ENCODE measurements around the gene DMRT2.

DMRT2 gene

DNA sequence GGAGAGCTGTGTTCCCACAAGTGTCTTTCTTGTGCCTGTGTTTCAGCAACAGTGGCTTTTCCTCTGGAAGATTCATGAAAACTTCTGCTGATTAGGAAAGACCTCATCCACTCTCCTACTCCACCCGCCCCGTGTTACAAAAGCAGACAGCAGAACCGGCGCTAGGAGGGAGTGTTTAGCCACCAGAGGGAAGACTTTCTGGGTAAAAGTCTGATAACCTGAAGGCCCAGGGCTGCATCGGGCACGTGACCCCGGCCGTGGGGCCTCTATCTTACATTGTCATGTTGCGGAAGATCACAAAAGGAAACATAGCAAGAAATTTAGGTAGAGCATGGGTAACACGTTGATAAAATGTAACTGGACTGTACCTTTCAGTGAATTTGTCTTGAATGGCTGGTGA lies 32.0 kb upstream of the DMRT2 start:
- Histone ChIP-seq H3K27me3 (ENCODE audit: control insufficient read depth in 1 of 2, insufficient read depth in 2 of 2, low read length in 2 of 2) (no peaks in the 10 kb centered on the region), H3K9ac (ENCODE audit: low read depth in 1 of 2, low read length in 2 of 2) (no peak overlapping the region), H3K4me1 (ENCODE audit: control insufficient read depth in 1 of 2, insufficient read depth in 2 of 2, low read length in 2 of 2) (no peaks in the 10 kb centered on the region), H3K4me3 (ENCODE audit: low read depth in 1 of 2, low read length in 2 of 2) (no peak overlapping the region), H3K9me3 (ENCODE audit: control insufficient read depth in 1 of 2, low read length in 2 of 2) (peaks cover 0 to 7% of the 10 kb centered on the region in 2 donors), H3K27ac (ENCODE audit: low read depth, low read length) (no peak overlapping the region), H3K36me3 (ENCODE audit: control insufficient read depth in 1 of 2, insufficient read depth in 2 of 2, low read length in 2 of 2) (no peaks in the 10 kb centered on the region)

DNA sequence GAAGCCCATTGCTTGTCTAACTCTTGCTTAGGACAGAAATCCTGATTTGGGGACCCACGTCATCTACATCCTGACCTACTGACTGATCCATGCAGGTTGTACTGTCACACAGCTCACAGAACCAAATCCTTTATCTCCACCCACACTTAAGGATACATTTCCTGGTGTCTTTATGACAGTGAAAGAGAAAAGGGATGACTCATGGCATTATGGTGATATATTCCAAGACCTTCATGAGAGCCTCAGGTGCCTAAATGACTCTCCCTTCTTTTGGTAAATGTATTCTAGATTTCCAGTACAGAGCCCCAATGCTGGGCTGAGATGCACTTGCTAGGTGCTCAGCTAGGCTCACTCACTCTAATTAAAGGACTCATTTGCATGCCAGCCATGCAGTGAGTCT lies 26.0 kb upstream of the DMRT2 start:
- Histone ChIP-seq H3K27me3 (ENCODE audit: control insufficient read depth in 1 of 2, insufficient read depth in 2 of 2, low read length in 2 of 2) (peaks cover 1 to 4% of the 10 kb centered on the region in 2 donors), H3K4me3 (ENCODE audit: low read depth in 1 of 2, low read length in 2 of 2) (no peak overlapping the region), H3K9ac (ENCODE audit: low read depth in 1 of 2, low read length in 2 of 2) (no peak overlapping the region), H3K27ac (ENCODE audit: low read depth, low read length) (no peak overlapping the region), H3K36me3 (ENCODE audit: control insufficient read depth in 1 of 2, insufficient read depth in 2 of 2, low read length in 2 of 2) (no peaks in the 10 kb centered on the region), H3K9me3 (ENCODE audit: control insufficient read depth in 1 of 2, low read length in 2 of 2) (peaks cover 0 to 10% of the 10 kb centered on the region in 2 donors), H3K4me1 (ENCODE audit: control insufficient read depth in 1 of 2, insufficient read depth in 2 of 2, low read length in 2 of 2) (no peaks in the 10 kb centered on the region)

DNA sequence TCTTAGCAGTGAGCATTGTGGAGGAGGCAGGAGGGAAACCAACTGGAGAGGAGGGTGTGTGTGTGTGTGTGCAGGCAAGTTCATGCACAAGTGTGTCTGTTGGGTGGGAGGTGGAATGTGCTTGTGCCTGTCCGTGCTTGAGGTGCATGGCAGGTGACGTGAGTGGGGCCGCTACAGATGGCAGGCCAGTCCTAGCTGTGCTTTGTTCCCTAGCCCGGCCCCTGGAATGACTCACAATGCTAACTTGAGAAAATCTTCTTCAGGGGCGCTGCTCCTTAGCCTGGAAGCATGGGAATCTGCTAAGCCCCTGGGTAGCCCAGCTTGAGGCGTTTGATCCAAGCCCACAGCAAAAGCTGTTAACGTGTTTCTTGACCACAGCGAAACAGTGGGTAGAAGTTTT lies 25.0 kb upstream of the DMRT2 start:
- H3K36me3 ChIP-seq (ENCODE audit: control insufficient read depth in 1 of 2, insufficient read depth in 2 of 2, low read length in 2 of 2) = no peaks in the 10 kb centered on the region
- H3K4me3 ChIP-seq (ENCODE audit: low read depth in 1 of 2, low read length in 2 of 2) = no peak overlapping the region
- no peaks in the 10 kb centered on the region for H3K4me1 ChIP-seq (ENCODE audit: control insufficient read depth in 1 of 2, insufficient read depth in 2 of 2, low read length in 2 of 2)
- peaks cover 0 to 10% of the 10 kb centered on the region in 2 donors for H3K9me3 ChIP-seq (ENCODE audit: control insufficient read depth in 1 of 2, low read length in 2 of 2)
- H3K9ac ChIP-seq (ENCODE audit: low read depth in 1 of 2, low read length in 2 of 2) = no peak overlapping the region
- peaks cover 7 to 9% of the 10 kb centered on the region in 2 donors for H3K27me3 ChIP-seq (ENCODE audit: control insufficient read depth in 1 of 2, insufficient read depth in 2 of 2, low read length in 2 of 2)
- H3K27ac ChIP-seq (ENCODE audit: low read depth, low read length) = no peak overlapping the region

- H3K4me1 ChIP-seq (ENCODE audit: control insufficient read depth in 1 of 2, insufficient read depth in 2 of 2, low read length in 2 of 2) = no peaks in the 10 kb centered on the region
- H3K9me3 ChIP-seq (ENCODE audit: control insufficient read depth in 1 of 2, low read length in 2 of 2) = peaks cover 0 to 10% of the 10 kb centered on the region in 2 donors
- no peak overlapping the region for H3K9ac ChIP-seq (ENCODE audit: low read depth in 1 of 2, low read length in 2 of 2)
- H3K27me3 ChIP-seq (ENCODE audit: control insufficient read depth in 1 of 2, insufficient read depth in 2 of 2, low read length in 2 of 2) = peaks cover 8 to 10% of the 10 kb centered on the region in 2 donors
- no peak overlapping the region for H3K27ac ChIP-seq (ENCODE audit: low read depth, low read length)
- H3K4me3 ChIP-seq (ENCODE audit: low read depth in 1 of 2, low read length in 2 of 2) = no peak overlapping the region
- H3K36me3 ChIP-seq (ENCODE audit: control insufficient read depth in 1 of 2, insufficient read depth in 2 of 2, low read length in 2 of 2) = no peaks in the 10 kb centered on the region
Observed at GRCh38 chr9:1026219-1026618, 23.9 kb upstream of the DMRT2 start.

DNA sequence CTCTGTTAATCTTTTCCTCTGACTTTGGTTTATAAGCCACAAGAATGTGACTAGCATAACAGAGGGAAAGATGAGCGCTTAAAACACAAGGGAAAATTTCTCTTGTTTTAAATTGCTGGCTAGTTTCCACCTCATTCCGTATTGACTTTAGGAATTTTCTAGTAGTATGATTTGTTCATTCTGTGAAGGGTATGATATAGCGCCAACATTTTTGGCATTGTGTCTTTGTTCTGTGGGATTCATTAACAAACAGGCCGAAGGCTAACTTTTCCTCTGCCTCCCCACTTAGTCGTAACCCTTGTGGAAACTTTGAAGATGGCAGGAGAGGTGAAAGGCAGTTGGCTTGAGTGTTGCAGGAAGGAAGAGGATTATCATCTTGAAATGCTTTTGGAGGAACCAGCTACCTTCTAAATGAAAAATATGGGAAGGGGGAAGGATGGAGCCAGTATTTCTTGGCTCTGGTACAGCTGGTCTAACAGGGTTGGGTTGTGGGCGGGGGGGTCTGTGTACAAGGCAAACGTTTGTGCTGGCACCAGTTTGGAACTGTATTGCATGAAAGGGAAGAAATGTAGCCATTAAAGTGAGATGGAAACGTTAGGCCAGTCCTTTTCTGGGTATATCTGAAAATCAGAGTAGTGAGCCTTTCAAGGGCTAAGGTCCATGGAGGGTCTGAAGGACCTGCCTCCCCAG lies 21.5 kb upstream of the DMRT2 start:
- H3K9me3 ChIP-seq (ENCODE audit: control insufficient read depth in 1 of 2, low read length in 2 of 2) = no peaks in the 10 kb centered on the region
- no peaks in the 10 kb centered on the region for H3K4me1 ChIP-seq (ENCODE audit: control insufficient read depth in 1 of 2, insufficient read depth in 2 of 2, low read length in 2 of 2)
- H3K27me3 ChIP-seq (ENCODE audit: control insufficient read depth in 1 of 2, insufficient read depth in 2 of 2, low read length in 2 of 2) = peaks cover 17 to 24% of the 10 kb centered on the region in 2 donors
- no peaks in the 10 kb centered on the region for H3K36me3 ChIP-seq (ENCODE audit: control insufficient read depth in 1 of 2, insufficient read depth in 2 of 2, low read length in 2 of 2)
- H3K9ac ChIP-seq (ENCODE audit: low read depth in 1 of 2, low read length in 2 of 2) = no peak overlapping the region
- H3K4me3 ChIP-seq (ENCODE audit: low read depth in 1 of 2, low read length in 2 of 2) = no peak overlapping the region
- H3K27ac ChIP-seq (ENCODE audit: low read depth, low read length) = no peak overlapping the region

DNA sequence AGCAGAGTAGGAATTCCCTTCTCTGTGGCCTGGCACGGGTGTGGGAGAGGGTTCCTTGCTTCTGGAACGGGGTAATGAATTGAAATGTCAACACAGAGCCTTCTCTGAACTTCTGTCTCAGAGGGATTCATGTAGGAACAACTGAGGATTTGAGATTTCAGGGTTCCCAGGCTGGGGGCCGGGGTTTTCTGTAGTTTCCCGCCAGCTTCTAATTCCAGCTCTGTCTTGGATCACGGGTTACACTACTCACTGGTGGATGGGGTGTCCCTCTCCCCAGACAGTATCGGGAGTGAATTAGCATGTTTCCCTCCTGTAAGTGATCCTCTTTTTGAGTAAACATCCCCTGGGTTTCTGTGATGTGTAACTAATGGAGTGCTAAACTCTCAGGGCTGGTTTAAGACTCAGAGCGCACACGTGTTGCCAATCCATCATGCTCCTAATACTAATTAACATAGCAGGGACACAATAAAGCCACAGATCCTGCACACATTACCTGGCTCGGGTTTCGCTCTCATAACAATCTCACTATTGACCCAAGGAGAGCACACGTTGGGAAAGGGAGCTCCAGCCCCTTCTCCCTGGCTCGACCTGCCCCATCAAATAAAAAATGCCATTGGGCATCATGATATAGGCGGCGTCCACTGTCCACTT lies 18.1 kb upstream of the DMRT2 start:
- Histone ChIP-seq H3K27ac (ENCODE audit: low read depth, low read length) (no peak overlapping the region), H3K4me3 (ENCODE audit: low read depth in 1 of 2, low read length in 2 of 2) (no peak overlapping the region), H3K9ac (ENCODE audit: low read depth in 1 of 2, low read length in 2 of 2) (no peak overlapping the region), H3K4me1 (ENCODE audit: control insufficient read depth in 1 of 2, insufficient read depth in 2 of 2, low read length in 2 of 2) (no peaks in the 10 kb centered on the region), H3K9me3 (ENCODE audit: control insufficient read depth in 1 of 2, low read length in 2 of 2) (no peaks in the 10 kb centered on the region), H3K27me3 (ENCODE audit: control insufficient read depth in 1 of 2, insufficient read depth in 2 of 2, low read length in 2 of 2) (peaks cover 18 to 24% of the 10 kb centered on the region in 2 donors), H3K36me3 (ENCODE audit: control insufficient read depth in 1 of 2, insufficient read depth in 2 of 2, low read length in 2 of 2) (no peaks in the 10 kb centered on the region)

DNA sequence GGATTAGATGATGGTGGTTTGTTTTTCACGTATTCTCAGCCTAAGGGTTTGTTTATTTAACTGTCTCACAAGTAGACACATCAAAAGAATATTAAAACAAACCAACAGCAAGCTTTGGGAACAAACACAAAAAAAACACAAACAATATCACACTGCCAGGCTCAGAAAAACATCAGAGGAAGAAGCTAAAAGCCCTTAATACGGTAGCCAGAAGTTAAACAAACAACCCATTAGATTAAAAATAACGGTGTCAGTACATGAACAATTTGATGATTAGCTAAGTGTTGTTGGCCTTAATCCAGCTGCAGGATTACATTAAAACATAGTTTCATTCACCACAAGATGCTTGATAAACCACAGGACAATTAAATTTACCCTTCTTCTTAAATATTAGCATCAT lies 15.9 kb upstream of the DMRT2 start:
- Histone ChIP-seq H3K27ac (ENCODE audit: low read depth, low read length) (no peak overlapping the region), H3K27me3 (ENCODE audit: control insufficient read depth in 1 of 2, insufficient read depth in 2 of 2, low read length in 2 of 2) (peaks cover 26 to 31% of the 10 kb centered on the region in 2 donors), H3K4me3 (ENCODE audit: low read depth in 1 of 2, low read length in 2 of 2) (no peak overlapping the region), H3K36me3 (ENCODE audit: control insufficient read depth in 1 of 2, insufficient read depth in 2 of 2, low read length in 2 of 2) (no peaks in the 10 kb centered on the region), H3K9ac (ENCODE audit: low read depth in 1 of 2, low read length in 2 of 2) (no peak overlapping the region), H3K9me3 (ENCODE audit: control insufficient read depth in 1 of 2, low read length in 2 of 2) (no peaks in the 10 kb centered on the region), H3K4me1 (ENCODE audit: control insufficient read depth in 1 of 2, insufficient read depth in 2 of 2, low read length in 2 of 2) (no peaks in the 10 kb centered on the region)

- Histone ChIP-seq H3K27me3 (ENCODE audit: control insufficient read depth in 1 of 2, insufficient read depth in 2 of 2, low read length in 2 of 2) (peaks cover 43 to 63% of the 10 kb centered on the region in 2 donors), H3K36me3 (ENCODE audit: control insufficient read depth in 1 of 2, insufficient read depth in 2 of 2, low read length in 2 of 2) (no peaks in the 10 kb centered on the region), H3K4me3 (ENCODE audit: low read depth in 1 of 2, low read length in 2 of 2) (no peak overlapping the region)
Observed at GRCh38 chr9:1039589-1039988, 10.6 kb upstream of the DMRT2 start.

GRCh38 chr9:1042466-1042865 lies 7.7 kb upstream of the DMRT2 start:
- no peaks in the 10 kb centered on the region for H3K9me3 ChIP-seq (ENCODE audit: control insufficient read depth in 1 of 2, low read length in 2 of 2)
- H3K27me3 ChIP-seq (ENCODE audit: control insufficient read depth in 1 of 2, insufficient read depth in 2 of 2, low read length in 2 of 2) = peaks cover 63 to 91% of the 10 kb centered on the region in 2 donors
- H3K27ac ChIP-seq (ENCODE audit: low read depth, low read length) = no peak overlapping the region
- H3K4me3 ChIP-seq (ENCODE audit: low read depth in 1 of 2, low read length in 2 of 2) = peak overlapping the region in 1 of 2 donors; percentile 11
- H3K9ac ChIP-seq (ENCODE audit: low read depth in 1 of 2, low read length in 2 of 2) = no peak overlapping the region
- H3K36me3 ChIP-seq (ENCODE audit: control insufficient read depth in 1 of 2, insufficient read depth in 2 of 2, low read length in 2 of 2) = no peaks in the 10 kb centered on the region
- H3K4me1 ChIP-seq (ENCODE audit: control insufficient read depth in 1 of 2, insufficient read depth in 2 of 2, low read length in 2 of 2) = peaks cover 3 to 6% of the 10 kb centered on the region in 2 donors

More at GRCh38 chr9:1039589-1039988, 10.6 kb upstream of the DMRT2 start:
- H3K9me3 ChIP-seq (ENCODE audit: control insufficient read depth in 1 of 2, low read length in 2 of 2) = no peaks in the 10 kb centered on the region
- no peaks in the 10 kb centered on the region for H3K4me1 ChIP-seq (ENCODE audit: control insufficient read depth in 1 of 2, insufficient read depth in 2 of 2, low read length in 2 of 2)
- no peak overlapping the region for H3K9ac ChIP-seq (ENCODE audit: low read depth in 1 of 2, low read length in 2 of 2)
- no peak overlapping the region for H3K27ac ChIP-seq (ENCODE audit: low read depth, low read length)

DNA sequence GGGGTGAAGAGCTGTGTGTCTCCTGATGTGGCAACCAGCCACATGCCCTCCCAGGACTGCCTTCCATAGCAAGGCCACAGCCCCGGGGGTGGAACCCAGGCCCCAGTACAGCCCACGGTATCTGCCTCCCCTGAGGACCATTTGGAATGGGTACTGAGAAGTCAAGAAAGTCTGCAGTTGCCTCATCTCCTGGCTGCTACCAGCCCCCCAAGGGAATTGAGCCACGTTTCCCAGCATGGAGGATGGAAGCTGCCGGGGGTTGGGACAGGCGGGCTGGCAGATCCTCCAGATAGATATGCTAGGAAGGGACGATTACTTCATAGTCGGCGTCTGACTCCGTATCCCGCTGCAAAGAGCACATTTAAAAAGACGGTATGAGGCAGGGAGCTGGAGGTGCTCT lies 5.5 kb upstream of the DMRT2 start:
- Histone ChIP-seq H3K36me3 (ENCODE audit: control insufficient read depth in 1 of 2, insufficient read depth in 2 of 2, low read length in 2 of 2) (no peaks in the 10 kb centered on the region), H3K27ac (ENCODE audit: low read depth, low read length) (no peak overlapping the region), H3K9me3 (ENCODE audit: control insufficient read depth in 1 of 2, low read length in 2 of 2) (no peaks in the 10 kb centered on the region), H3K9ac (ENCODE audit: low read depth in 1 of 2, low read length in 2 of 2) (no peak overlapping the region), H3K4me3 (ENCODE audit: low read depth in 1 of 2, low read length in 2 of 2) (no peak overlapping the region), H3K4me1 (ENCODE audit: control insufficient read depth in 1 of 2, insufficient read depth in 2 of 2, low read length in 2 of 2) (peaks cover 10% of the 10 kb centered on the region in 2 donors), H3K27me3 (ENCODE audit: control insufficient read depth in 1 of 2, insufficient read depth in 2 of 2, low read length in 2 of 2) (peaks cover 76 to 99% of the 10 kb centered on the region in 2 donors)

All from duodenal mucosa (tissue), 2 donors.